Measurements from ENCODE around the gene GTPBP1.

DNA sequence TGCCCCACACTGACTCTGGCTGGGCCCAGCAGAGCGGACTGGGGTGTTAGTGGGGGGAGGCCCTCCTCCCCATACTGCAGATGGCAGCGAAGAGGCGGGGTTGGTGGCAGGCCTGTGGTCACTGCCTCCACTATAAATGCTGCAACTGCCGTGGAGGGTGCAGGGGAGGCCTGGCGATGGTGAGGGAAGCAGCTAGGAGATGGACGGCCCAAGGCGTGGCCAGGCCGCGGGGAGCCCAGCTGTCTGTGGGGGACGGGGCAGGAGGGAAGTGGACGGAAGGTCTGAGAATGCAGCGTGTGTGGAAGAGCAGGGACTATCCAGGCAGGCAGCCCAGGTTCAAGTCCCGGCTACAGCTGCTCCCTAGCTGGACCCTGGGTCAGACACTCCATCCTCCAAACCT lies 69.9 kb downstream of the GTPBP1 start:
- TF ChIP-seq CTCF (IDR thresholded peaks at IDR 0.05; ENCODE audit: insufficient read depth, low read length, poor library complexity, severe bottlenecking) = no peak
- no peak for TF ChIP-seq EZH2phosphoT487 (conservative IDR thresholded peaks at IDR 0.05; ENCODE audit: low read length)

Data from SU-DHL-6 (cell line).